Hepatocyte (in vitro differentiated cells): ENCODE measurements around the gene ABR.

Experiments
- CTCF ChIP-seq: fragments of 200-600 bp; sonication (generic); IDR thresholded peaks from 2 replicates; pipeline ENCODE4 v1.5.1; 2016; ENCODE audit warnings: antibody characterized with exemption, mild to moderate bottlenecking; ENCODE audit not compliant: poor library complexity
- EZH2 ChIP-seq: fragments of 200-600 bp; sonication (generic); IDR thresholded peaks from 2 replicates; pipeline ENCODE4 v1.6.1; 2016; ENCODE audit warnings: antibody characterized with exemption, mild to moderate bottlenecking, borderline replicate concordance

- TF ChIP-seq CTCF = no peak
- TF ChIP-seq EZH2 = no peak
These were observed 118.8 kb downstream of the ABR start for GRCh38 chr17:1060991-1061390.
